GM23338 (cell line): ENCODE results near the gene TRIP10.

ENCODE experiments used
- CREB1 ChIP-seq: fragments of 250-450 bp; sonication (Bioruptor Pico); IDR thresholded peaks from 2 replicates; pipeline ENCODE4 v1.5.0; 2020; ENCODE audit warnings: low read depth, mild to moderate bottlenecking, moderate library complexity
- ETS1 ChIP-seq: IDR thresholded peaks from 2 replicates; pipeline ENCODE4 v1.6.1; 2016; ENCODE audit warnings: antibody characterized with exemption
- EZH2 ChIP-seq: fragments of 200-600 bp; sonication (generic); IDR thresholded peaks from one replicate; pipeline ENCODE4 v1.8.0; 2017; ENCODE audit warnings: antibody characterized with exemption, mild to moderate bottlenecking, low read depth; ENCODE audit not compliant: unreplicated experiment
- EZH2phosphoT487 ChIP-seq: fragments of 200-600 bp; sonication (generic); IDR thresholded peaks from one replicate; pipeline ENCODE4 v1.8.1; 2018; ENCODE audit warnings: antibody characterized with exemption; ENCODE audit not compliant: unreplicated experiment
- JUNB ChIP-seq: IDR thresholded peaks from one replicate; pipeline ENCODE4 v1.6.1; 2016; ENCODE audit warnings: antibody characterized with exemption; ENCODE audit not compliant: unreplicated experiment
- NANOG ChIP-seq: IDR thresholded peaks from 2 replicates; pipeline ENCODE4 v1.6.1; 2016; ENCODE audit warnings: antibody characterized with exemption, borderline replicate concordance
- POLR2AphosphoS5 ChIP-seq: IDR thresholded peaks from 2 replicates; pipeline ENCODE4 v1.6.1; 2016; ENCODE audit warnings: antibody characterized with exemption, low read depth
- STAT1 ChIP-seq: IDR thresholded peaks from one replicate; pipeline ENCODE4 v1.6.1; 2016; ENCODE audit warnings: antibody characterized with exemption; ENCODE audit not compliant: unreplicated experiment
- ZNF114 ChIP-seq: fragments of 250-450 bp; sonication (Bioruptor Pico); IDR thresholded peaks from 2 replicates; pipeline ENCODE4 v1.5.0; 2020; ENCODE audit warnings: mild to moderate bottlenecking, moderate library complexity
- ZNF331 ChIP-seq: fragments of 250-450 bp; sonication (Bioruptor Pico); IDR thresholded peaks from 2 replicates; pipeline ENCODE4 v1.5.0; 2020; ENCODE audit warnings: low read depth, mild to moderate bottlenecking, moderate library complexity
- TF ChIP-seq, protein P1 (sequence below): IDR thresholded peaks from one replicate; pipeline ENCODE4 v1.6.1; 2018; ENCODE audit warnings: antibody characterized with exemption; ENCODE audit not compliant: unreplicated experiment
- TF ChIP-seq, protein P2 (sequence below), 2 experiments: fragments of 200-600 bp in 1 of 2; sonication (generic) in 1 of 2; conservative IDR thresholded peaks; 2 replicates each; pipeline versions ENCODE4 v1.5.1 to v1.6.1; 2016 to 2017; ENCODE audit warnings: antibody characterized with exemption in 2 of 2, low read depth in 2 of 2, mild to moderate bottlenecking in 2 of 2, moderate library complexity in 1 of 2

DNA sequence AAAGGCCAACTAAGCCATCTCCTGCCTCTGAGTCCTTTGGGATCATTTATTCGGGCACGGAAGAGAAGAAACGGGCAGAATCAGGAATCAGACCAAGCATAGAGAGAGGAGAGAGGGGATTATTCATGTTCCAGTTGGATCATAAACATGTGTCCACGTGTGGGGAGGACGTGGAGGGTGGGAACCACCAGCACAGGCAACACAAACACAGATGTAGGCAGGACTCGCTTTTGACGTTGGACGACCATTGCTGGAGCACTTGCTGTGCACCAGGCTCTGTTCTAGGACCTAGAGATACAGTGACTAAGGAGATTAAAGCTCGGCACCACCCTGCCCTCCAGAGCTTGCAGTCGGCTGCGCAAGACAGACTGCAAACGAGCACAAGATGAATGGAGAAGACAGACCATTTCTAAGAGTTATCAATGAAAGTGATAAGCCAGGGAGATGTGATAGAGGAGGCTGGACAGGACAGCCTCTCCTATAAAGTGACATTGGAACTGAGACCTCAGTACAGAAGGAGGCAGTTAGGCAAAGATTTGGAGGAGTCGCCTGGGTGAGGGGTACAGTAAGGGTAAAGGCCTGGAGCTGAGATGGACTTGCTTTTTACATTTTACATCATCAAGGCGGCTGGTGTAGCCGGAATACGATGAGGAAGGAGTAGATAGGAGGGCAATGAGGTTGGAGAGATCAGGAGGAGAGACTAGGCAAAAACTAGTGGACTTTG is 27.0 kb downstream of the TRIP10 start:
- TF ChIP-seq EZH2 (no peak), ZNF114 (no peak), NANOG (no peak), POLR2AphosphoS5 (no peak), EZH2phosphoT487 (no peak), ZNF331 (no peak), ETS1 (no peak), JUNB (no peak), CREB1 (no peak), STAT1 (no peak)
- TF ChIP-seq, protein P1, sequence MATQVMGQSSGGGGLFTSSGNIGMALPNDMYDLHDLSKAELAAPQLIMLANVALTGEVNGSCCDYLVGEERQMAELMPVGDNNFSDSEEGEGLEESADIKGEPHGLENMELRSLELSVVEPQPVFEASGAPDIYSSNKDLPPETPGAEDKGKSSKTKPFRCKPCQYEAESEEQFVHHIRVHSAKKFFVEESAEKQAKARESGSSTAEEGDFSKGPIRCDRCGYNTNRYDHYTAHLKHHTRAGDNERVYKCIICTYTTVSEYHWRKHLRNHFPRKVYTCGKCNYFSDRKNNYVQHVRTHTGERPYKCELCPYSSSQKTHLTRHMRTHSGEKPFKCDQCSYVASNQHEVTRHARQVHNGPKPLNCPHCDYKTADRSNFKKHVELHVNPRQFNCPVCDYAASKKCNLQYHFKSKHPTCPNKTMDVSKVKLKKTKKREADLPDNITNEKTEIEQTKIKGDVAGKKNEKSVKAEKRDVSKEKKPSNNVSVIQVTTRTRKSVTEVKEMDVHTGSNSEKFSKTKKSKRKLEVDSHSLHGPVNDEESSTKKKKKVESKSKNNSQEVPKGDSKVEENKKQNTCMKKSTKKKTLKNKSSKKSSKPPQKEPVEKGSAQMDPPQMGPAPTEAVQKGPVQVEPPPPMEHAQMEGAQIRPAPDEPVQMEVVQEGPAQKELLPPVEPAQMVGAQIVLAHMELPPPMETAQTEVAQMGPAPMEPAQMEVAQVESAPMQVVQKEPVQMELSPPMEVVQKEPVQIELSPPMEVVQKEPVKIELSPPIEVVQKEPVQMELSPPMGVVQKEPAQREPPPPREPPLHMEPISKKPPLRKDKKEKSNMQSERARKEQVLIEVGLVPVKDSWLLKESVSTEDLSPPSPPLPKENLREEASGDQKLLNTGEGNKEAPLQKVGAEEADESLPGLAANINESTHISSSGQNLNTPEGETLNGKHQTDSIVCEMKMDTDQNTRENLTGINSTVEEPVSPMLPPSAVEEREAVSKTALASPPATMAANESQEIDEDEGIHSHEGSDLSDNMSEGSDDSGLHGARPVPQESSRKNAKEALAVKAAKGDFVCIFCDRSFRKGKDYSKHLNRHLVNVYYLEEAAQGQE: no peak
- TF ChIP-seq, protein P2, sequence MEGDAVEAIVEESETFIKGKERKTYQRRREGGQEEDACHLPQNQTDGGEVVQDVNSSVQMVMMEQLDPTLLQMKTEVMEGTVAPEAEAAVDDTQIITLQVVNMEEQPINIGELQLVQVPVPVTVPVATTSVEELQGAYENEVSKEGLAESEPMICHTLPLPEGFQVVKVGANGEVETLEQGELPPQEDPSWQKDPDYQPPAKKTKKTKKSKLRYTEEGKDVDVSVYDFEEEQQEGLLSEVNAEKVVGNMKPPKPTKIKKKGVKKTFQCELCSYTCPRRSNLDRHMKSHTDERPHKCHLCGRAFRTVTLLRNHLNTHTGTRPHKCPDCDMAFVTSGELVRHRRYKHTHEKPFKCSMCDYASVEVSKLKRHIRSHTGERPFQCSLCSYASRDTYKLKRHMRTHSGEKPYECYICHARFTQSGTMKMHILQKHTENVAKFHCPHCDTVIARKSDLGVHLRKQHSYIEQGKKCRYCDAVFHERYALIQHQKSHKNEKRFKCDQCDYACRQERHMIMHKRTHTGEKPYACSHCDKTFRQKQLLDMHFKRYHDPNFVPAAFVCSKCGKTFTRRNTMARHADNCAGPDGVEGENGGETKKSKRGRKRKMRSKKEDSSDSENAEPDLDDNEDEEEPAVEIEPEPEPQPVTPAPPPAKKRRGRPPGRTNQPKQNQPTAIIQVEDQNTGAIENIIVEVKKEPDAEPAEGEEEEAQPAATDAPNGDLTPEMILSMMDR (conservative IDR thresholded peaks at IDR 0.05; ENCODE audit: low read depth in 2 of 2): no peak
